Measurements from ENCODE around the gene MEGF10. TPM values are rescaled to one million over a fixed set of nuclear protein-coding genes. Genes with fewer than 3 reads are reported as not detected.

MEGF10 gene
- total and polyA plus RNA-seq, 2 experiments from 2014 or later = 1.7 to 8.2 TPM

DNA sequence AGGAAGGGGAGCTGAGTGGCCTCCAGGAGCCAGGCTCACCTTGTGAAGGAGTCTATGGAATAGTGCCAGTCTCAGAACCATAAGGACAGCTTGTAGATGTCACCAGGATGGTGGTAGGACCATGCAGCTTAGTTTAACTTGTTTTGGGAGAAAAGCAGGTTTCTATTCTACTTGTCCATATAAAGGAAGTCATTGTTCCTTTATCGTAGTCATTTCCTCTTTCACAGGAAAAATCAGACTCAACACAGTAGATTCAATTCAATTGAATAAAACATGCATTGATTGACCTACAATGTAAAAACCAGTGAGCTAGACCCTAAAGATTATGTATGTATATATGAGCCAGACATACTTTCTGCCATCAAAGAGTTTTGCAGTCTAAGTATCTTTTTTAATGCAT lies 53.3 kb downstream of the MEGF10 start:
- H3K4me3 ChIP-seq = no peak overlapping the region
- no peaks in the 10 kb centered on the region for H3K36me3 ChIP-seq
- H3K27me3 ChIP-seq = no peaks in the 10 kb centered on the region
- no peaks in the 10 kb centered on the region for H3K9me3 ChIP-seq (ENCODE audit: low read depth)
- H3K27ac ChIP-seq = no peak overlapping the region
- peaks cover 3% of the 10 kb centered on the region for H3K4me1 ChIP-seq (ENCODE audit: low read depth)
- no peak for DNase-seq (ENCODE audit: low read depth in 1 of 2, low spot score in 1 of 2)
- TF ChIP-seq, protein P1, sequence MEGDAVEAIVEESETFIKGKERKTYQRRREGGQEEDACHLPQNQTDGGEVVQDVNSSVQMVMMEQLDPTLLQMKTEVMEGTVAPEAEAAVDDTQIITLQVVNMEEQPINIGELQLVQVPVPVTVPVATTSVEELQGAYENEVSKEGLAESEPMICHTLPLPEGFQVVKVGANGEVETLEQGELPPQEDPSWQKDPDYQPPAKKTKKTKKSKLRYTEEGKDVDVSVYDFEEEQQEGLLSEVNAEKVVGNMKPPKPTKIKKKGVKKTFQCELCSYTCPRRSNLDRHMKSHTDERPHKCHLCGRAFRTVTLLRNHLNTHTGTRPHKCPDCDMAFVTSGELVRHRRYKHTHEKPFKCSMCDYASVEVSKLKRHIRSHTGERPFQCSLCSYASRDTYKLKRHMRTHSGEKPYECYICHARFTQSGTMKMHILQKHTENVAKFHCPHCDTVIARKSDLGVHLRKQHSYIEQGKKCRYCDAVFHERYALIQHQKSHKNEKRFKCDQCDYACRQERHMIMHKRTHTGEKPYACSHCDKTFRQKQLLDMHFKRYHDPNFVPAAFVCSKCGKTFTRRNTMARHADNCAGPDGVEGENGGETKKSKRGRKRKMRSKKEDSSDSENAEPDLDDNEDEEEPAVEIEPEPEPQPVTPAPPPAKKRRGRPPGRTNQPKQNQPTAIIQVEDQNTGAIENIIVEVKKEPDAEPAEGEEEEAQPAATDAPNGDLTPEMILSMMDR (IDR thresholded peaks at IDR 0.05; ENCODE audit: low read depth, low read length) = no peak

DNA sequence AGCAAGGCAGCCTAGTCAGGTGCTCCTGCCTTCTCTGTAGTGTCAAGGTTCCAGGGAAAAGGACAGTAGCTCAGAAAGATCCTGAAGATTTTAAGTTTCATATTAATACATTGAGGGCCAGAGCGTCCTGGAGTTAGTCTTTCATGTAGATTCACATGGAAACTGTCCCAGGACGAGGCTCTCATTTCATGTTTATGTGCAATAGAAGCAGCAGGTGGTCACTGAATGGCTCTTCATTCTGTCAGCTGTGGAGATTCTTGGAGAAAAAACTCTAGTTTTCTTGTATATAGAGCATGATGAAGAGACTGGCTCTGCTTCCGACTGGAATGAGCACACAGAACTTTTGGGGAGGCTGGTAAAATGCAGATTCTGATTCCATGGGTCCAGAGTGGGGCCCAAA lies 54.3 kb downstream of the MEGF10 start:
- no peak for DNase-seq (ENCODE audit: low read depth in 1 of 2, low spot score in 1 of 2)
- no peaks in the 10 kb centered on the region for H3K27me3 ChIP-seq
- TF ChIP-seq, protein P1 (IDR thresholded peaks at IDR 0.05; ENCODE audit: low read depth, low read length) = no peak
- no peaks in the 10 kb centered on the region for H3K36me3 ChIP-seq
- no peak overlapping the region for H3K4me3 ChIP-seq
- no peaks in the 10 kb centered on the region for H3K9me3 ChIP-seq (ENCODE audit: low read depth)
- H3K27ac ChIP-seq = no peak overlapping the region
- H3K4me1 ChIP-seq (ENCODE audit: low read depth) = peaks cover 3% of the 10 kb centered on the region

DNA sequence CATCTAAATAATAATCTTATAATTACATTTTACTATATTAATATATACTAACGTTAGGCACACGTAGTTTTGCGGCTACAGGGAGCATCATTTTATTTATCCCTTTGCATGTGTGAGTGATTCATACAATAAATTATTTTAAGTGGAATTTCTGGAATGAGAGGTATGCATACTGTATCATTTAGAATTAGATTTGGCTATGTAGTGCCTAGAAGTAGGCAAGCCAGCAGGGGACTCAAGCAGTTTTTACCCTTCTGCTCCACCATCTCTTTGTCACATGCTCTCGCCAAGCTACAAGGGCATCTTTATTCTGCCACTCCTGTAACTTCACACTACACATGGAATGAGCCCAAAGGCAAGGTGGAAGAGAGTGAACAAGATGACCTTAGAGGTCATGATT lies 60.8 kb downstream of the MEGF10 start:
- peak in 1 of 2 donors; percentile 9 for DNase-seq (ENCODE audit: low read depth in 1 of 2, low spot score in 1 of 2)
- Histone ChIP-seq H3K27ac (no peak overlapping the region), H3K9me3 (ENCODE audit: low read depth) (no peaks in the 10 kb centered on the region), H3K4me3 (no peak overlapping the region), H3K27me3 (no peaks in the 10 kb centered on the region), H3K4me1 (ENCODE audit: low read depth) (no peaks in the 10 kb centered on the region), H3K36me3 (no peaks in the 10 kb centered on the region)
- TF ChIP-seq, protein P1 (IDR thresholded peaks at IDR 0.05; ENCODE audit: low read depth, low read length) = no peak

DNA sequence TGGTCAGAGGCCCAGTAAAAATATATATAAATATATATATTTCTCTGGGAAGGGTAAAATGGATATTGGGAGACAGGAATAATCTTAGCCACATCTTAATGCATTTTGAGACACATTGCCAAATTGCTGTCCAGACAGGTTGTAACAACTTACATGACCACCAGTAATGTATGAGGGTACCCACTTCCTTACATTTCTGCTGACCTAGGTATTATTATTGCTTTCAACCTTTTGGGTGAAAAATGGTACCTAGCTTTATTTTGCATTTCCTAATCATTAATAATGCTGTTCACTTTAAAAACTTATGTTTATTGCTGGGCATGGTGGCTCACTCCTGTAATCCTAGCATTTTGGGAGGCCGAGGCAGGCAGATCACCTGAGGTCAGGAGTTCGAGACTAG lies 61.5 kb downstream of the MEGF10 start:
- Histone ChIP-seq H3K4me1 (ENCODE audit: low read depth) (no peaks in the 10 kb centered on the region), H3K27me3 (no peaks in the 10 kb centered on the region), H3K4me3 (no peak overlapping the region), H3K36me3 (no peaks in the 10 kb centered on the region), H3K9me3 (ENCODE audit: low read depth) (no peaks in the 10 kb centered on the region), H3K27ac (no peak overlapping the region)
- DNase-seq (ENCODE audit: low read depth in 1 of 2, low spot score in 1 of 2) = no peak
- TF ChIP-seq, protein P1 (IDR thresholded peaks at IDR 0.05; ENCODE audit: low read depth, low read length) = no peak

DNA sequence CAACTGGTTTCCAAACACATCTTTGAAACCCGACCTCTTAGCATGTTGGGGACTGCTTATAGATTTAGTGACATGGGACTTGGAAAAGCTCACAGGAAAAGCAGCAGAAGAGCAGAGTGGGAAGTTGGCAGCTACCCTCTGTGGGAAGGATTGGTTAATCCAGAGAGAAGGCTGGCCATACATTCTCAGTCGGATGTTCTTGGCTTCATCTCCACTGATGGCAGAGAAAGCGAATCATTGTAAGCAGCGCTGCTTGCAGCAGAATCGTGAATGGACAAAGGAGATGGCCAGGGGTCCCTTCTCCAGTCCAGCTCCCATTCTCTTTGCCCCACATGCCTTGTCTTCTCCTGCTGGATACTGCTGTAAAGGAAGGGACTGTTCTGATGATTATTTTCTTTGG lies 62.7 kb downstream of the MEGF10 start:
- no peaks in the 10 kb centered on the region for H3K27me3 ChIP-seq
- H3K27ac ChIP-seq = no peak overlapping the region
- no peaks in the 10 kb centered on the region for H3K9me3 ChIP-seq (ENCODE audit: low read depth)
- no peak for DNase-seq (ENCODE audit: low read depth in 1 of 2, low spot score in 1 of 2)
- H3K36me3 ChIP-seq = no peaks in the 10 kb centered on the region
- TF ChIP-seq, protein P1 (IDR thresholded peaks at IDR 0.05; ENCODE audit: low read depth, low read length) = no peak
- no peak overlapping the region for H3K4me3 ChIP-seq
- H3K4me1 ChIP-seq (ENCODE audit: low read depth) = peaks cover 1% of the 10 kb centered on the region

DNA sequence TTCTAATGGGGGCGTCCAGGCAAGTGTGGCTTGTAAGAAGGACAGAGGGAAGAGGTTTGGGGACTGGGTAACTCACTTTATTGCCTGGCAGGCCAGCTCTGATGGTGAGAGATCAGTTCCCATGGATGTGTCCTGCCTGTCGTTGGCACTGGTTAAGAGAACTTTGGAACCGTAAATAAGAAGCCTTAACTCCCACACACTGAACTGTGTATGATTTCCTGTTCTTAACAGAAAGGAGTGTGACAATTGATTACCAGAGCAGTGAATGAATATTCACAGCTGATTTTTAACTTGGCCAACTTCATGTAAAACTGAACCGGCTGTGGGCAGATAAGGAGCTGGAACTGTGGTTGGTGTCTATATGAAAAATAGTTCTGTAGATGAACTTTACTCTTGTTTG lies 63.2 kb downstream of the MEGF10 start:
- no peak for DNase-seq (ENCODE audit: low read depth in 1 of 2, low spot score in 1 of 2)
- no peaks in the 10 kb centered on the region for H3K9me3 ChIP-seq (ENCODE audit: low read depth)
- H3K27ac ChIP-seq = no peak overlapping the region
- H3K27me3 ChIP-seq = no peaks in the 10 kb centered on the region
- H3K4me3 ChIP-seq = no peak overlapping the region
- TF ChIP-seq, protein P1 (IDR thresholded peaks at IDR 0.05; ENCODE audit: low read depth, low read length) = no peak
- H3K36me3 ChIP-seq = no peaks in the 10 kb centered on the region
- peaks cover 3% of the 10 kb centered on the region for H3K4me1 ChIP-seq (ENCODE audit: low read depth)
